Activated B cell treated with CpG ODN at 0.5 μM for 24 hours (primary cell): ENCODE measurements around the gene ARL15. TPM values are rescaled to one million over a fixed set of nuclear protein-coding genes. Genes with fewer than 3 reads are reported as not detected.

Experiments used
- ATAC-seq: fragments of 200-7000 bp; cut with Tn5 transposase; one replicate; pipeline ENCODE4 v1.10.0; 2021; ENCODE audit warnings: low read depth, mild to moderate bottlenecking, moderate library complexity
- CTCF ChIA-PET: fragments of 350-600 bp; sonication (Branson Sonifier 250); formaldehyde crosslinking; loops from one replicate; lab custom pipeline; 2021; ENCODE audit warnings: antibody characterized with exemption; lab: Charles Lee
- POLR2A ChIA-PET: fragments of 350-600 bp; sonication (Branson Sonifier 250); formaldehyde crosslinking; loops from one replicate; lab custom pipeline; 2021; ENCODE audit warnings: antibody characterized with exemption; lab: Charles Lee
- DNase-seq: peaks from one replicate; pipeline ENCODE4 v3.0.0; 2022
- H3K27ac Mint-ChIP-seq: one replicate; pipeline ENCODE4 v1.8.0; 2020; ENCODE audit warnings: mixed read lengths
- H3K27me3 Mint-ChIP-seq: one replicate; pipeline ENCODE4 v1.8.0; 2021; ENCODE audit warnings: mixed read lengths
- H3K36me3 Mint-ChIP-seq: one replicate; pipeline ENCODE4 v1.8.0; 2021; ENCODE audit warnings: low read depth, mixed read lengths
- H3K4me1 Mint-ChIP-seq: one replicate; pipeline ENCODE4 v1.8.0; 2021; ENCODE audit warnings: mixed read lengths
- H3K4me3 Mint-ChIP-seq: one replicate; pipeline ENCODE4 v1.8.0; 2020; ENCODE audit warnings: mild to moderate bottlenecking, mixed read lengths
- H3K9me3 Mint-ChIP-seq: one replicate; pipeline ENCODE4 v1.8.0; 2020; ENCODE audit warnings: mixed read lengths
- intact Hi-C: fragments of 100-400 bp; cut with micrococcal nuclease; formaldehyde crosslinking; loops from one replicate; pipeline ENCODE4 v1.15.1; 2024
- total RNA-seq: library from RNA; stranded (reverse); gene quantifications from 2 replicates; pipeline ENCODE4 v1.2.3, GENCODE V29; 2022
- TF ChIP-seq, protein P1 (sequence below): fragments of 200-600 bp; IDR thresholded peaks from one replicate; pipeline ENCODE4 v1.8.0; 2022; ENCODE audit warnings: antibody characterized with exemption, mild to moderate bottlenecking

ARL15 gene
- total RNA-seq, 1 donor from 2014 or later: 17.5 TPM

DNA sequence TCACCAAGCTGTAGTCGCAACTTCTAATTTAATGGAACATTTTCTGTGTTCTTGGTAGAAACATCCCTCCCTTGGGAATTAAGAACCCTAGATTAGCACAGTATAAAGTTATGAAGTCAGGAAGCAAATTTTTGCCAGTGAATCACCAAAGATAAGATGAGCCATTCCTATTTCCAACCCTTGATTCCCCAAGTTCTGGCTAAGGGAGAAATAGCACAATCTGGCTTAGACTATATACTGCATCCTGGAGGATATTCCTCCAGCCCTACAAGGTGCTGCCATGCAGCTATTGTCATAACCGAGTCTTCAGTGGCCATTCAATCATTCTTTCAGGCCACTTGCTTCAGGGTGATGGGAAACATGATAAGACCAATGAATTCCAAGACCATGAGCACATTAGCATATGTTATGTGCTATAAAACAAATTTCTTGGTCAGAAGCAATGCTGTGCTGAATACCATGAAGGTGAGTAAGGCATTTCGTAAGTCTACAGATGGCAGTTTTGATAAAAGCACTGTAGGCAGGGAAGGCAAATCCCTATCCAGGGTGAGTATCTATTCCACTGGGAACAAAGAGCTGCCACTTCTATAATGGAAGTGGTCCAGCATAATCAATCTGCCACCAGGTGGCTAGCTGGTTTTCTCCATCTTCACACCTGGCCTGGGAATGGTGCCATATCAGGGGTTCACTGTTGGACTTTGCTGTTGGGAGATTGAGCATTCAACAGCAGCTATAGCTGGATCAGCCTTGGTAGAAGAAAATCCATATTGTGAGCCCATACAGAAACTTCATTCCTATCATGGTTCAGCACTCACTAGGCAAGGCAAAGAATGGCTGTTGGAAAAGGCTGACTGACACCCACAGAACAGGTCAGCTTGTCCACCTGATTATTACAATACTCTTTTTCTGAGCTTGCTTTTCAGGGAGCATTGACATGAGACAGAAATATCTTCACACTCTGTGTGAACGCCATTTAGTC, 19.6 kb upstream of the ARL15 start:
- Mint-ChIP-seq H3K9me3 (peaks cover 3% of the 10 kb centered on the region), H3K36me3 (no peaks in the 10 kb centered on the region), H3K27me3 (peaks cover 39% of the 10 kb centered on the region), H3K4me1 (no peaks in the 10 kb centered on the region), H3K4me3 (no peak overlapping the region), H3K27ac (no peak overlapping the region)
- ATAC-seq: no peak
- POLR2A ChIA-PET: no interaction called here
- no peak for DNase-seq
- intact Hi-C loops: no loop called here
- TF ChIP-seq, protein P1, sequence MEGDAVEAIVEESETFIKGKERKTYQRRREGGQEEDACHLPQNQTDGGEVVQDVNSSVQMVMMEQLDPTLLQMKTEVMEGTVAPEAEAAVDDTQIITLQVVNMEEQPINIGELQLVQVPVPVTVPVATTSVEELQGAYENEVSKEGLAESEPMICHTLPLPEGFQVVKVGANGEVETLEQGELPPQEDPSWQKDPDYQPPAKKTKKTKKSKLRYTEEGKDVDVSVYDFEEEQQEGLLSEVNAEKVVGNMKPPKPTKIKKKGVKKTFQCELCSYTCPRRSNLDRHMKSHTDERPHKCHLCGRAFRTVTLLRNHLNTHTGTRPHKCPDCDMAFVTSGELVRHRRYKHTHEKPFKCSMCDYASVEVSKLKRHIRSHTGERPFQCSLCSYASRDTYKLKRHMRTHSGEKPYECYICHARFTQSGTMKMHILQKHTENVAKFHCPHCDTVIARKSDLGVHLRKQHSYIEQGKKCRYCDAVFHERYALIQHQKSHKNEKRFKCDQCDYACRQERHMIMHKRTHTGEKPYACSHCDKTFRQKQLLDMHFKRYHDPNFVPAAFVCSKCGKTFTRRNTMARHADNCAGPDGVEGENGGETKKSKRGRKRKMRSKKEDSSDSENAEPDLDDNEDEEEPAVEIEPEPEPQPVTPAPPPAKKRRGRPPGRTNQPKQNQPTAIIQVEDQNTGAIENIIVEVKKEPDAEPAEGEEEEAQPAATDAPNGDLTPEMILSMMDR: no peak
- CTCF ChIA-PET: no interaction called here

GRCh38 chr5:54326662-54327270, 16.4 kb upstream of the ARL15 start:
- H3K9me3 Mint-ChIP-seq: no peaks in the 10 kb centered on the region
- H3K27me3 Mint-ChIP-seq: peaks cover 28% of the 10 kb centered on the region
- no peaks in the 10 kb centered on the region for H3K36me3 Mint-ChIP-seq
- ChIA-PET POLR2A (no interaction called here), CTCF (no interaction called here)
- TF ChIP-seq, protein P1: no peak
- no peaks in the 10 kb centered on the region for H3K4me1 Mint-ChIP-seq
- DNase-seq: no peak
- H3K4me3 Mint-ChIP-seq: no peak overlapping the region
- H3K27ac Mint-ChIP-seq: no peak overlapping the region
- ATAC-seq: no peak
- intact Hi-C loops: no loop called here

DNA sequence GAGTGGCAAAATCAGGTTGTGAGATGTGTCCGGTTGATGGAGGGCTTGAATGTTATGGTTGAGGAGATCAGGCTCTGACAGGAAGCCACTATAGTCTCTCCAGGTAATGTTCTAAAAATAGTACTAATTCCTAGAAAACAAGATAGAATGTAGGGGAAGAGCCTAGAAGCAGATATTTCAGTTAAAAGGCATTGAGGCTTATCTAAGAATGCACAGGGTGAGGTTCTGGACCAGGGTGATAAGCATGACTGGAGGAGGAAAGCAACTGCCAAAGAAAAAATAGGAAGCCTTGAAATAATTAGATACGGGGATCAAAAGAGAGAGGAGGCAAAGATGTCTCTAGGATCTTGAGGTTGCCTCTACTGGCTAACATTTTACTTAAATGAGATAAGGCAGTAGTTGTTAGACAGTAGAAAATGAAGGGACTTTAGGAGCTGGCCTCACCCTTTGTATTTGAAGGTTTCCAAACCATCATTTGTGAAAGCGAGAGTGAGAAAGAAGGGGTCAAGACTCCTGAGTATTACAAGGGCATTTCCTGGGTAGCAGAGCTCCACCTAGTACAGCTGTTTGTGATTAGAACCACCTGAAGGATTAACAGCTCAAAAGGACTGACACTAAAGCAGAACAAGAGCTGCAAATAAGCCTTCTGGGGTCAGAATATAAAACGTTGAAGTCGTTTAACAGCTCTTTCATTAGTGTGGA, 15.4 kb upstream of the ARL15 start:
- ATAC-seq: no peak
- ChIA-PET CTCF (no interaction called here), POLR2A (no interaction called here)
- Mint-ChIP-seq H3K36me3 (no peaks in the 10 kb centered on the region), H3K9me3 (no peaks in the 10 kb centered on the region), H3K4me3 (no peak overlapping the region), H3K27me3 (peaks cover 19% of the 10 kb centered on the region), H3K27ac (no peak overlapping the region), H3K4me1 (no peaks in the 10 kb centered on the region)
- TF ChIP-seq, protein P1: no peak
- no peak for DNase-seq
- intact Hi-C loops: no loop called here

DNA sequence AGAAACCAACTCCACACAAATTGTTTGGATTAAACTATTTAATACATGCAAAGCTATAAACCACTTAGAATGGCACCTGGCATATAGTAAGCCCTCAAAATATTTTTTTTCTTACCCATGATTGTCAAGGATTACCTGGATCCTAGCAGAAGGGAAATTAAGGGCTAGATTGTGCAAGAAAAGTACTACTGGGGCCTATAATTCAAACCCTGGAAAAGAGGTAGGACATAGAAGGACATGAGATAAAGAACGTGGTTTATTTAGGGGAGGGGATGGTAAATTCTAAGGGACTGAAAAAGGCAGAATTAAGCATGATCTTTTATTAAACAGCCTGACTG, 14.9 kb upstream of the ARL15 start:
- ChIA-PET CTCF (no interaction called here), POLR2A (no interaction called here)
- TF ChIP-seq, protein P1: no peak
- ATAC-seq: no peak
- Mint-ChIP-seq H3K9me3 (no peaks in the 10 kb centered on the region), H3K27ac (no peak overlapping the region), H3K36me3 (no peaks in the 10 kb centered on the region), H3K27me3 (peaks cover 20% of the 10 kb centered on the region), H3K4me3 (no peak overlapping the region), H3K4me1 (no peaks in the 10 kb centered on the region)
- no peak for DNase-seq
- intact Hi-C loops: no loop called here
